CD4-positive, alpha-beta T cell treated with Interleukin-12 subunit alpha and Interleukin-12 subunit beta, for 1 hour (primary cell): ENCODE results near the gene PNPLA1.
"Not testable (repeated sequence)": the region's sequence is repeated elsewhere in the genome, so short reads cannot be mapped to it uniquely, and the experiment has no call there.

Experiments used
- DNase-seq: peaks from one replicate; pipeline ENCODE4 v3.0.0-alpha.2; 2020

PNPLA1 gene

GRCh38 chr6:36337814-36338213 is 68.0 kb downstream of the PNPLA1 start:
- DNase-seq = no peak

GRCh38 chr6:36338223-36338622 is 68.4 kb downstream of the PNPLA1 start:
- DNase-seq = not testable (repeated sequence)

GRCh38 chr6:36339146-36339545 is 69.3 kb downstream of the PNPLA1 start:
- no peak for DNase-seq

GRCh38 chr6:36340306-36340617 is 70.4 kb downstream of the PNPLA1 start:
- no peak for DNase-seq

GRCh38 chr6:36340618-36341454 is 71.0 kb downstream of the PNPLA1 start:
- DNase-seq = peak; percentile 75

GRCh38 chr6:36343109-36343680 is 73.3 kb downstream of the PNPLA1 start:
- DNase-seq = no peak

- DNase-seq = no peak
Observed at GRCh38 chr6:36345681-36346466, 76.0 kb downstream of the PNPLA1 start.

- DNase-seq = no peak
Observed at GRCh38 chr6:36346486-36347273, 76.8 kb downstream of the PNPLA1 start.

- no peak for DNase-seq
Observed at GRCh38 chr6:36347621-36348020, 77.8 kb downstream of the PNPLA1 start.

GRCh38 chr6:36349240-36349639 is 79.4 kb downstream of the PNPLA1 start:
- DNase-seq = no peak

- no peak for DNase-seq
Observed at GRCh38 chr6:36350082-36350481, 80.2 kb downstream of the PNPLA1 start.

GRCh38 chr6:36350681-36351571 is 81.1 kb downstream of the PNPLA1 start:
- no peak for DNase-seq

GRCh38 chr6:36352477-36353157 is 82.8 kb downstream of the PNPLA1 start:
- DNase-seq = no peak

GRCh38 chr6:36353411-36353915 is 83.6 kb downstream of the PNPLA1 start:
- no peak for DNase-seq

GRCh38 chr6:36355819-36356218 is 86.0 kb downstream of the PNPLA1 start:
- no peak for DNase-seq

GRCh38 chr6:36357872-36358225 is 88.0 kb downstream of the PNPLA1 start:
- DNase-seq = no peak
